Suprapubic skin (tissue), 4 donors: ENCODE measurements around the gene HHAT. TPM values are rescaled to one million over a fixed set of nuclear protein-coding genes. Genes with fewer than 3 reads are reported as not detected.

Source experiments
- DNase-seq, 2 donors: peaks; one replicate each; pipeline ENCODE4 v3.0.0-alpha.2; 2019; ENCODE audit warnings: low spot score in 2 of 2
- H3K27ac ChIP-seq: fragments of 200-600 bp; sonication (generic); one replicate; pipeline ENCODE4 v1.5.1; 2019
- H3K27me3 ChIP-seq: fragments of 200-600 bp; sonication (generic); one replicate; pipeline ENCODE4 v1.5.1; 2019
- H3K36me3 ChIP-seq: fragments of 200-600 bp; sonication (generic); one replicate; pipeline ENCODE4 v1.5.1; 2019
- H3K4me1 ChIP-seq: fragments of 200-600 bp; sonication (generic); one replicate; pipeline ENCODE4 v1.5.1; 2019
- H3K4me3 ChIP-seq: fragments of 200-600 bp; sonication (generic); one replicate; pipeline ENCODE4 v1.5.1; 2019; ENCODE audit warnings: mild to moderate bottlenecking
- H3K9me3 ChIP-seq: fragments of 200-600 bp; sonication (generic); one replicate; pipeline ENCODE4 v1.5.1; 2019
- EP300 ChIP-seq: sonication (generic); formaldehyde crosslinking; IDR thresholded peaks from one replicate; pipeline ENCODE4 v1.6.1; 2017; ENCODE audit warnings: antibody characterized with exemption
- POLR2A ChIP-seq, 2 donors: fragments of 450-650 bp; IDR thresholded peaks; one replicate each; pipeline ENCODE4 v1.6.1; 2017; ENCODE audit warnings: antibody characterized with exemption in 2 of 2, mild to moderate bottlenecking in 2 of 2, moderate library complexity in 2 of 2
- POLR2AphosphoS5 ChIP-seq, 3 donors: sonication (generic); formaldehyde crosslinking; IDR thresholded peaks; one replicate each; pipeline ENCODE4 v1.6.1; 2017; ENCODE audit warnings: antibody characterized with exemption in 3 of 3
- WGBS: methylation state at CpG from one replicate; pipeline ENCODE4 v1.1.5; 2018; 5-methylcytosine and 5-hydroxymethylcytosine counted together
- total RNA-seq, 4 donors: library from RNA; depleted of rRNA; stranded (reverse); fragments of >200 nt; gene quantifications; one replicate each; pipeline ENCODE4 v1.1.0, GENCODE V29; 2016
- TF ChIP-seq, protein P1 (sequence below), 2 donors: fragments of 200-600 bp in 1 of 2; fragments of 450-650 bp in 1 of 2; sonication (generic) in 1 of 2; IDR thresholded peaks; one replicate each; pipeline ENCODE4 v1.5.1; 2016 to 2019; ENCODE audit warnings: antibody characterized with exemption in 2 of 2, mild to moderate bottlenecking in 1 of 2, moderate library complexity in 1 of 2

Gene HHAT
- total RNA-seq, 4 donors from 2014 or later: 4.1 to 20.0 (median 9.3) TPM

DNA sequence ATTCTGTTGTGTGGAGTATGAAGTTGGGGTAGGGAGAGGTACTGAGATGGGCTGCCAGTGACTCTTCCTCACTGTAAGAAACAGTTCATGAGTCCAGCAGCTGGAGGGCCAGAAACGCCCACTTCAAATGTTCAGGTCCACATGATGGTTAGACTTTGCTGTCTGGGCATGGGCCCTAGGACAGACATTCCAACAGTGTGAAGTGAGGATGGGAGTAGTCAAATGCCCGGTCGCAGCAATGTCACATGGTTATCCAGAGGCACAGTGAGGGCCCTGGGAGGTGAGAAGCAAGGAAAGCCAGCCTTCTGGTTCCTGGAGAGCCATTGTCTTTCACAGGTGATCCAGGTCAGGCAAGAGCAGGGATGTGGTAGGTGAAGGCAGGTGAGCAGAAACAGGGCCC, 304.4 kb downstream of the HHAT start:
- no peak overlapping the region for H3K27ac ChIP-seq
- H3K27me3 ChIP-seq: no peaks in the 10 kb centered on the region
- TF ChIP-seq POLR2AphosphoS5 (IDR thresholded peaks at IDR 0.05): no peak
- TF ChIP-seq, protein P1, sequence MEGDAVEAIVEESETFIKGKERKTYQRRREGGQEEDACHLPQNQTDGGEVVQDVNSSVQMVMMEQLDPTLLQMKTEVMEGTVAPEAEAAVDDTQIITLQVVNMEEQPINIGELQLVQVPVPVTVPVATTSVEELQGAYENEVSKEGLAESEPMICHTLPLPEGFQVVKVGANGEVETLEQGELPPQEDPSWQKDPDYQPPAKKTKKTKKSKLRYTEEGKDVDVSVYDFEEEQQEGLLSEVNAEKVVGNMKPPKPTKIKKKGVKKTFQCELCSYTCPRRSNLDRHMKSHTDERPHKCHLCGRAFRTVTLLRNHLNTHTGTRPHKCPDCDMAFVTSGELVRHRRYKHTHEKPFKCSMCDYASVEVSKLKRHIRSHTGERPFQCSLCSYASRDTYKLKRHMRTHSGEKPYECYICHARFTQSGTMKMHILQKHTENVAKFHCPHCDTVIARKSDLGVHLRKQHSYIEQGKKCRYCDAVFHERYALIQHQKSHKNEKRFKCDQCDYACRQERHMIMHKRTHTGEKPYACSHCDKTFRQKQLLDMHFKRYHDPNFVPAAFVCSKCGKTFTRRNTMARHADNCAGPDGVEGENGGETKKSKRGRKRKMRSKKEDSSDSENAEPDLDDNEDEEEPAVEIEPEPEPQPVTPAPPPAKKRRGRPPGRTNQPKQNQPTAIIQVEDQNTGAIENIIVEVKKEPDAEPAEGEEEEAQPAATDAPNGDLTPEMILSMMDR (IDR thresholded peaks at IDR 0.05): no peak
- TF ChIP-seq EP300: no peak
- no peak for TF ChIP-seq POLR2A (IDR thresholded peaks at IDR 0.05)
- H3K36me3 ChIP-seq: no peaks in the 10 kb centered on the region
- H3K4me1 ChIP-seq: no peaks in the 10 kb centered on the region
- no peak for DNase-seq
- no peaks in the 10 kb centered on the region for H3K9me3 ChIP-seq
- 100% methylated on average over 3 of the region's 3 CpGs for WGBS
- H3K4me3 ChIP-seq: no peak overlapping the region

DNA sequence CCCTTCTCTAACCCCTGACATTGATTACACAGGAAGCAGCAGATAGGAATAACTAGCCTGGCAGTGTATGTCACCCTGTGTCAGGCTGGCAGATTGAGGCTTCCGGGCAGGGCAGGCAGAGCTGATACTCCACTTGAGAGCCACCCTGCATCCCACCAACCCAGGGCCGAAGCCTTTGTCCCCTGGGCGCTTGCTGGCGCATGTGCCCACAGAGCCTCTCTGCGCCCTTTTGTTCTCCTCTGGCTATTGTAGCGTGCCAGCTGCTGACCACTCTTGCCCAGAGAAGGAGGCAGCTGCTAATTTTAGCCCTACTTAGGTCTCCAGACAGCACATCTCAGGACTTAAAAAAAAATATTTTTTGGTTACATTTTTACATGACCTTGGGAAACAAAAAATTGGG, 304.9 kb downstream of the HHAT start:
- Histone ChIP-seq H3K9me3 (no peaks in the 10 kb centered on the region), H3K27me3 (no peaks in the 10 kb centered on the region), H3K4me1 (no peaks in the 10 kb centered on the region), H3K4me3 (no peak overlapping the region), H3K27ac (no peak overlapping the region), H3K36me3 (no peaks in the 10 kb centered on the region)
- TF ChIP-seq EP300 (no peak), POLR2AphosphoS5 (IDR thresholded peaks at IDR 0.05) (no peak), POLR2A (IDR thresholded peaks at IDR 0.05) (no peak)
- TF ChIP-seq, protein P1 (IDR thresholded peaks at IDR 0.05): no peak
- DNase-seq: no peak
- WGBS: 96% methylated on average over 6 of the region's 6 CpGs

DNA sequence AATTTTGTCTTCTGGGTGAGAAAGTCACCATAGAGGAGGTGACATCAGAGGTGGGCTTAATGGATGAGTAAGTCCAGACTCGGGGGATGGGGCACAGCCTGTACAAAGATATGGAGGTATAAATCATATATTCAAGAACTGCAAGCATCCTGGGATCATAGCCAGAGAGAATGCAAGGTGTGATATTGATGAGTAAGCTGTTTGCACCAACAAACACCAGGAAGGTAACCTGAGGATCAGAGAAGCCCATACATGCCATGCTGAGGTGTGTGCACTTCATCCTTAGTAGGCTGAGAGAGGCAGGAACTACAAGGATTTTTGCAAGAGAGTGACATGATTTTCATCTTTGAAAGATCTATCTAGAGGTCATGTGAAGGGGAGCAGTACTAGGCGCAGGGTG, 306.4 kb downstream of the HHAT start:
- no peak overlapping the region for H3K27ac ChIP-seq
- no peak overlapping the region for H3K4me3 ChIP-seq
- TF ChIP-seq EP300 (no peak), POLR2A (IDR thresholded peaks at IDR 0.05) (no peak), POLR2AphosphoS5 (IDR thresholded peaks at IDR 0.05) (no peak)
- TF ChIP-seq, protein P1 (IDR thresholded peaks at IDR 0.05): no peak
- no peaks in the 10 kb centered on the region for H3K4me1 ChIP-seq
- no peak for DNase-seq
- no peaks in the 10 kb centered on the region for H3K36me3 ChIP-seq
- H3K9me3 ChIP-seq: no peaks in the 10 kb centered on the region
- WGBS: 78% methylated on average over 2 of the region's 2 CpGs
- H3K27me3 ChIP-seq: no peaks in the 10 kb centered on the region

DNA sequence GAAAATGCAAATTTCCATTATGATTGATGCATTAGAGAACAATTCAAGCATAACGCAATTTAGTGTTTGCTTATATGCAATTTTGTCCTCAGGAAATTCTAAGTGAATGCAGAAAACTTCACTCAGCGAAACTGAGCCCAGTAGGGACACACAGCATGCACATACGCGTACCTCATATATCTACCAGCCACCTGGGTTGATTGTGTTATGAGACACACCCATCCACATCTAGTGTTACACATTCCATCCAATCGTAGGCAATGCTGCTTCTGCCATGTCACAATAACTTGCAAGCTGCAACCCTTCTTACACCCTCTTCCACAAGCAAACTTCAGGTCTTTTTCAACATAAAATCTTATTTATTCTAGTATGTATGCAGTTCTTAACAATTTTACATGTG, 312.9 kb downstream of the HHAT start:
- Histone ChIP-seq H3K4me1 (no peaks in the 10 kb centered on the region), H3K36me3 (no peaks in the 10 kb centered on the region), H3K27ac (no peak overlapping the region), H3K9me3 (no peaks in the 10 kb centered on the region), H3K27me3 (no peaks in the 10 kb centered on the region), H3K4me3 (no peak overlapping the region)
- DNase-seq: no peak
- TF ChIP-seq POLR2AphosphoS5 (IDR thresholded peaks at IDR 0.05) (no peak), EP300 (no peak), POLR2A (IDR thresholded peaks at IDR 0.05) (no peak)
- TF ChIP-seq, protein P1 (IDR thresholded peaks at IDR 0.05): no peak
- WGBS: 75% methylated on average over 5 of the region's 5 CpGs

DNA sequence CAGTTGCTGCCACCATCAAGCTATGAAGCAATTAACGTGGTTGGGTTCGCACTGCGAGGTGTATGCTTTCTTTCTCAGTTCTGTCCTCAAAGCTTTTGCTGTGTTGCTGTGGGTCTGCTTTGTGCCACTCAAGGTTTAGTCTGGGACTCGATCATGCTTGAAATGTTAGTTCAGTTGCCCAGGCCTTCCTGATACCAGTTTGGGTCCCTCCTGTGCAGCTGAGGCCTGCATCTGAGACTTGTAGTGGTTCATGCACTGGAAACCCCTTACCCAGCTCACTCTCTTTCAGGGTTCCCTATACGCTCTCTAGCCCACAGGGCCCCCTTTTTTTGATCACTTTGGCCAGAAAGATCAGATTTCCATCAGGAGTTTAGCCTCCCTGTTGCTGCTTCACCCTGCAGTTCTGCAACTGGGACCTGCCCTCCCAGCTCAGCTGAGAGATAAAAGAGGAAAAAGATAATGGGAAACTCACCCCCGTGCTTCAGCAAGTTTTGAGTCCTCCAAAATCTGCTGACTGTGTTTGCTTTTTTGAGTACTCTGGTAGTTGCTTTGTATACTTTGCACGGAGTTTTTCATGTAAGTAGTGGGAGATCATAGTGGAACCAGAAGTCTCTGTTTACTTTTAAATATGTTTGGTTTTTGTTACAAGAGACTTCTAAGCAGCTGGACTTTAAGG, 317.0 kb downstream of the HHAT start:
- Histone ChIP-seq H3K9me3 (no peaks in the 10 kb centered on the region), H3K36me3 (no peaks in the 10 kb centered on the region), H3K4me3 (no peak overlapping the region), H3K27ac (no peak overlapping the region), H3K4me1 (no peaks in the 10 kb centered on the region), H3K27me3 (no peaks in the 10 kb centered on the region)
- WGBS: 83% methylated on average over 7 of the region's 7 CpGs
- no peak for DNase-seq
- TF ChIP-seq POLR2A (IDR thresholded peaks at IDR 0.05) (no peak), EP300 (no peak), POLR2AphosphoS5 (IDR thresholded peaks at IDR 0.05) (no peak)
- TF ChIP-seq, protein P1 (IDR thresholded peaks at IDR 0.05): no peak
